ENCODE results near the gene DOCK1.

DOCK1 gene

GRCh38 chr10:127236266-127236665, 331.0 kb downstream of the DOCK1 start:
- no peak for DNase-seq

GRCh38 chr10:127242914-127243313, 337.7 kb downstream of the DOCK1 start:
- DNase-seq = no peak

- DNase-seq = peak; percentile 40
These were observed 338.5 kb downstream of the DOCK1 start for GRCh38 chr10:127243490-127244272.

GRCh38 chr10:127245456-127245855, 340.2 kb downstream of the DOCK1 start:
- DNase-seq = no peak

GRCh38 chr10:127250031-127250430, 344.8 kb downstream of the DOCK1 start:
- no peak for DNase-seq

- no peak for DNase-seq
These were observed 347.6 kb downstream of the DOCK1 start for GRCh38 chr10:127252818-127253217.

GRCh38 chr10:127254276-127254675, 349.0 kb downstream of the DOCK1 start:
- no peak for DNase-seq

- no peak for DNase-seq
These were observed 352.2 kb downstream of the DOCK1 start for GRCh38 chr10:127257395-127257794.

- DNase-seq = no peak
These were observed 354.1 kb downstream of the DOCK1 start for GRCh38 chr10:127259347-127259746.

- no peak for DNase-seq
These were observed 357.4 kb downstream of the DOCK1 start for GRCh38 chr10:127262606-127263005.

- DNase-seq = peak; percentile 4
These were observed 360.1 kb downstream of the DOCK1 start for GRCh38 chr10:127265288-127265687.

- no peak for DNase-seq
These were observed 361.2 kb downstream of the DOCK1 start for GRCh38 chr10:127266431-127266830.

GRCh38 chr10:127267442-127267841, 362.2 kb downstream of the DOCK1 start:
- no peak for DNase-seq

GRCh38 chr10:127272076-127272475, 366.8 kb downstream of the DOCK1 start:
- DNase-seq = no peak

- DNase-seq = no peak
These were observed 370.0 kb downstream of the DOCK1 start for GRCh38 chr10:127275272-127275671.

GRCh38 chr10:127275793-127276450, 370.7 kb downstream of the DOCK1 start:
- DNase-seq = no peak

GRCh38 chr10:127276794-127277462, 371.7 kb downstream of the DOCK1 start:
- peak; percentile 2 for DNase-seq

GRCh38 chr10:127278001-127278400, 372.8 kb downstream of the DOCK1 start:
- peak; percentile 38 for DNase-seq

GRCh38 chr10:127279334-127279774, 374.1 kb downstream of the DOCK1 start:
- DNase-seq = no peak

- no peak for DNase-seq
These were observed 375.2 kb downstream of the DOCK1 start for GRCh38 chr10:127280446-127280845.

GRCh38 chr10:127283017-127283416, 377.8 kb downstream of the DOCK1 start:
- DNase-seq = no peak

- peak; percentile 22 for DNase-seq
These were observed 378.3 kb downstream of the DOCK1 start for GRCh38 chr10:127283576-127283975.

GRCh38 chr10:127290850-127291249, 385.6 kb downstream of the DOCK1 start:
- DNase-seq = no peak

- DNase-seq = no peak
These were observed 386.1 kb downstream of the DOCK1 start for GRCh38 chr10:127291329-127291728.
